ENCODE measurements around the gene RIIAD1.

DNA sequence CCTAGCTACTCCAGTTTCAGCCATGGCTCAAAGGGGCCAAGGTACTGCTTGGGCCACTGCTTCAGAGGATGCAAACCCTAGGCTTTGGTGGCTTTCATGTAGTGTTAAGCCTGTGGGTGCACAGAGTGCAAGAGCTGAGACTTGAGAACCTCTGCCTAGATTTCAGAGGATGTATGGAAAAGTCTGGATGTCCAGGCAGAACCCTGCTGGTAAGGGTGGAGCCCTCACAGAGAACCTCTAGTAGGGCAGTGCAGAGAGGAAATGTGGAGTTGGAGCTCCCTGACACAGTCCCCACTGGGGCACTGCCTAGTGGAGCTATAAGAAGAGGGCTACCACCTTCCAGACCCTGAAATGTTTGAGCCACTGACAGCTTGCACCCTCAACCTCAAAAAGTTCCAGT, 16.2 kb downstream of the RIIAD1 start:
- TF ChIP-seq, protein P1, sequence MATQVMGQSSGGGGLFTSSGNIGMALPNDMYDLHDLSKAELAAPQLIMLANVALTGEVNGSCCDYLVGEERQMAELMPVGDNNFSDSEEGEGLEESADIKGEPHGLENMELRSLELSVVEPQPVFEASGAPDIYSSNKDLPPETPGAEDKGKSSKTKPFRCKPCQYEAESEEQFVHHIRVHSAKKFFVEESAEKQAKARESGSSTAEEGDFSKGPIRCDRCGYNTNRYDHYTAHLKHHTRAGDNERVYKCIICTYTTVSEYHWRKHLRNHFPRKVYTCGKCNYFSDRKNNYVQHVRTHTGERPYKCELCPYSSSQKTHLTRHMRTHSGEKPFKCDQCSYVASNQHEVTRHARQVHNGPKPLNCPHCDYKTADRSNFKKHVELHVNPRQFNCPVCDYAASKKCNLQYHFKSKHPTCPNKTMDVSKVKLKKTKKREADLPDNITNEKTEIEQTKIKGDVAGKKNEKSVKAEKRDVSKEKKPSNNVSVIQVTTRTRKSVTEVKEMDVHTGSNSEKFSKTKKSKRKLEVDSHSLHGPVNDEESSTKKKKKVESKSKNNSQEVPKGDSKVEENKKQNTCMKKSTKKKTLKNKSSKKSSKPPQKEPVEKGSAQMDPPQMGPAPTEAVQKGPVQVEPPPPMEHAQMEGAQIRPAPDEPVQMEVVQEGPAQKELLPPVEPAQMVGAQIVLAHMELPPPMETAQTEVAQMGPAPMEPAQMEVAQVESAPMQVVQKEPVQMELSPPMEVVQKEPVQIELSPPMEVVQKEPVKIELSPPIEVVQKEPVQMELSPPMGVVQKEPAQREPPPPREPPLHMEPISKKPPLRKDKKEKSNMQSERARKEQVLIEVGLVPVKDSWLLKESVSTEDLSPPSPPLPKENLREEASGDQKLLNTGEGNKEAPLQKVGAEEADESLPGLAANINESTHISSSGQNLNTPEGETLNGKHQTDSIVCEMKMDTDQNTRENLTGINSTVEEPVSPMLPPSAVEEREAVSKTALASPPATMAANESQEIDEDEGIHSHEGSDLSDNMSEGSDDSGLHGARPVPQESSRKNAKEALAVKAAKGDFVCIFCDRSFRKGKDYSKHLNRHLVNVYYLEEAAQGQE (IDR thresholded peaks at IDR 0.05; ENCODE audit: insufficient replicate concordance, low read depth), result no peak
- TF ChIP-seq, protein P2, sequence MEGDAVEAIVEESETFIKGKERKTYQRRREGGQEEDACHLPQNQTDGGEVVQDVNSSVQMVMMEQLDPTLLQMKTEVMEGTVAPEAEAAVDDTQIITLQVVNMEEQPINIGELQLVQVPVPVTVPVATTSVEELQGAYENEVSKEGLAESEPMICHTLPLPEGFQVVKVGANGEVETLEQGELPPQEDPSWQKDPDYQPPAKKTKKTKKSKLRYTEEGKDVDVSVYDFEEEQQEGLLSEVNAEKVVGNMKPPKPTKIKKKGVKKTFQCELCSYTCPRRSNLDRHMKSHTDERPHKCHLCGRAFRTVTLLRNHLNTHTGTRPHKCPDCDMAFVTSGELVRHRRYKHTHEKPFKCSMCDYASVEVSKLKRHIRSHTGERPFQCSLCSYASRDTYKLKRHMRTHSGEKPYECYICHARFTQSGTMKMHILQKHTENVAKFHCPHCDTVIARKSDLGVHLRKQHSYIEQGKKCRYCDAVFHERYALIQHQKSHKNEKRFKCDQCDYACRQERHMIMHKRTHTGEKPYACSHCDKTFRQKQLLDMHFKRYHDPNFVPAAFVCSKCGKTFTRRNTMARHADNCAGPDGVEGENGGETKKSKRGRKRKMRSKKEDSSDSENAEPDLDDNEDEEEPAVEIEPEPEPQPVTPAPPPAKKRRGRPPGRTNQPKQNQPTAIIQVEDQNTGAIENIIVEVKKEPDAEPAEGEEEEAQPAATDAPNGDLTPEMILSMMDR (IDR thresholded peaks at IDR 0.05; ENCODE audit: insufficient read depth, low read length), result no peak

Data from HL-60 (cell line).